Activated CD4-positive, alpha-beta T cell treated with anti-CD3 and anti-CD28 coated beads for 4 hours (primary cell): Measurements from ENCODE around the gene MINDY4.

Source experiments
- DNase-seq, 2 donors: peaks; one replicate each; pipeline ENCODE4 v3.0.0-alpha.2; 2020

The MINDY4 gene

DNA sequence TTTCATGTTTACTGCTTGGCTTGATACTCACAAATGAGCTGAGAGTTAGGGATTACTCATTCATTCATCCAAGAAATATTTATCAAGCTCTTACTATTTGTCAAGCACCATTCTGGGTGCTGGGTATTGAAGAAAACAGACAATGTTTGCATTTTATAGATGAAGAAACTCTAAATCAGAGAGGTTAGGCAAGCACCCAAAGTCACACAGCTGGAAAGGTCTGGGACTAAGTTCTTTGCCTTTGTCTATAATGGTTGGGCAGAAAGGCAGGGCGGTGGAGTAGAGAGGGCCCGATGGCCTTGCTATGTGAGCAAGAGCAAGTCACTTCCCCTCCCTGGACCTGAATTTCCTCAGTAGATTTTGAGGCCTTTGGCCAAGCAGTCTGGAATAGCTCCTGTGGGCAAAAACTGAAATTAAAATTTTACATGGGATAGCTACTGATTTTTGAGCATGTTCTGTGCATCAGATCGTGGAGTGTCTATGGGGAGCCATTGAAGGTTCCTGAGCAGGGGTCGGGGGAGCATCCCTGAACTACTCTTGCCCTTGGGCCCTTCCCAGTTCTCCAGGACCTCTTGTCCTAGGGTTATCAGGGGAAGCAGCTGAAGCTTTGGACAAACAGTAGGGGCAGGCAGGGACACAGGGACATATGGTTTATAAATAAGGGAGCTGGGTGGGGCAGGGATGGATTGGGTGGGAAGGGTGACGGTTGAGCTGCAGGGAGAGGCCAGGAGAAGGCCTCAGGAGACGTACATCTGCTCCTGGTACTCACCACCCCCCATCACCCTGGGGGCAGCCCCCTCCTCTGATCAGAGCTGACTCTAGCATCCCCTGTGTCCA lies 163.7 kb downstream of the MINDY4 start:
- DNase-seq = no peak

DNA sequence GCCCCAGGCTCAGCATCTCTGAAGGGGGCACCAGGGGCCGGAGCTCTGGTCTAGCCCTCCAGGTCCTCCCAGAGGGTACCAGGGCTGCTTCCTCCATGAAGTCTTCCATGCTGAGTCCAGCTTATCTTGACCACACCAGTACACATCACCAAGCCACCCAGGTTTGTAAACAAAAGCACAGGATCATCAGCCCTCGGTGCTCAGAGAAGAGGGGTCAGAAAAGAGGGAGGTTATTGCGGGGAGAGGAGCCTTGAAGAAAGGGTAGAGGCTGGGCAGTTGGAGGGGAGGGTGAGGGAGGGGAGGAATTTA lies 164.3 kb downstream of the MINDY4 start:
- DNase-seq = no peak

DNA sequence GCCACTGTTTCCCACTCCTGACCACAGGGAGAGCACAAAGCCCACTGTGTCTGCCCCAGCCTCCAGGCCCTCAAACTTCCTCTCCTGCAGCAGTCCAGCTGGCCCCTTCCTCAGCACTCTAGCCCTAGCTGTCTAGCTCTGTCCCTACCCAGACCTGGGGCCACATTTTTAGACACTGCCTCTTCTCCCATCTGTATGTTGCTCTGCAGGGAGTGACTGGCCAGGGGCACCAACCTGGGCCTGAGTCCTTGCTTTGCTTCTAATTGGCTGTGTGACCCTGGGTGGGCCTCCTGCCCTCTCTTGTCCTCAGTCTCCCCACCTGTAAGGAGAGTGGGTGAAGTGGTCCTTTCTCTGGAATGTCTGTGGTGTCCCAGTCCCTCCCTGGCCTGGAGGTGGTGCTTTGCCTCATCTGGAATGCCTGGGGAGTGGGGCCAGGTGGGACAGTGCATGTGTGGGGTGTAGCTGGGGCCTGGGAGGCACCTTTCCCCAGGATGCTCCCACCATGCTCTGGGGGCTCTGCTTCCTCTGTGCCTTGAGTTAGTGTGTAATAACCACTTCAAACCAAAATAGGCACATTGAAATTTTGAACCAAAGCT lies 165.5 kb downstream of the MINDY4 start:
- DNase-seq = no peak

DNA sequence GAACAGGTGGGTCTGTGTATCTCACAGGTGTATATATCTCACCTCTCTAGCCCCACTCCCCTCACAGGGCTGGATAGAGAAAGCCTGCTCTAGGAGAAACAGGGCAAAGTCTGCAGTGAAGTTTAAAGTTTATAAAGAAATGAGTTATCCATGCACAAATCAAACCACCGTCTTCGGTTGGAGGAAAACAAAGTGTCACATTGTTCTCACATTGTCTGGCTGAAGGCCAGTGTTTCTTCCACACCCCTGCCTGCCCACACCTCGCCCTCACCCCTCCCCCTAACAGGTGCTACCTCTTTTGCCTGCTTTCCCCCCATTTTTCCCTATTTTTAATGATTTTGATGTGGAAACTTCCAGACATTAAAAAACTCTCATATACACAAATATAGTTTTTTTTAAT lies 166.2 kb downstream of the MINDY4 start:
- no peak for DNase-seq

DNA sequence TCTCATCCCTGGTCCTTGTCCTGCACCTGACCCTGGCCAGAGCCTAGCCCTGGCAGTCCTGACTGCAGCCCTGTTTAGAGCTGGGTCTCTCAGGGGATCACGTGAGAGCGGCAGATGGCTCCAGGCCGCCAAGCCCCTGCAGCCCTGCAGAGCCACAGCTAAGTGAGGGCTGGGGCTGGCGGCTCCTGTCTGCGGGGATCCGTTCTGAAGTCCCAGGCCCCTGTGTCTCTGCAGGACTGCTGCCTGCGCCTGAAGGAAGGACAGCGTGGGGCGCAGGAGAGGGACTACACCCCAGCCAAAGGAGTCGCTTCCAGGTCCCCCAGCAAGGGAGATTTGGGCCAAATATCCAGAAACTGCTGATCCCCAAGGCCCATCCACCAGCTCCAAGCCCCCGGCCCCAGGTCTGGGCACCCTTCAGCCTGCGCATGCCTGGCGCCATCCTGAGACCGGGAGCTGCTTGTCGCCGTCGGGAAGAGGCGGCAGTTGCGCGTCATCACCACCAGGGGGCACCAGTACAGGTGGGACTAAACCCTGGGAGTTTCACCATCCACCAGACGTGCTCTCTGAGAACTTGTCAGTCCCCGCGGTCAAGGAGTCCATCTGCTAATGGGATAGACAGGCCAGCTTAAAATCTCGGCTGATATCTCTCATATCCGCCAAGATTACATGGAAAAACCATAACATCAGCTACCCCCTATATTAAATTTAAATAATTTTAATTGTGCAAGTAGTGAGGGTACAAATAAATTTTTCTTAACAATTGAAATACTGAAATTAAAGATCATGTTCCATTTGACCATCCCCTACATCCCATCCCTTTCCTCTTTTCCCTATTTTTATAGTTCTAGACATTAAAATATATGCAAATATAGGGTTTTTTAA lies 167.5 kb downstream of the MINDY4 start:
- peak; percentile 35 to 58 for DNase-seq

DNA sequence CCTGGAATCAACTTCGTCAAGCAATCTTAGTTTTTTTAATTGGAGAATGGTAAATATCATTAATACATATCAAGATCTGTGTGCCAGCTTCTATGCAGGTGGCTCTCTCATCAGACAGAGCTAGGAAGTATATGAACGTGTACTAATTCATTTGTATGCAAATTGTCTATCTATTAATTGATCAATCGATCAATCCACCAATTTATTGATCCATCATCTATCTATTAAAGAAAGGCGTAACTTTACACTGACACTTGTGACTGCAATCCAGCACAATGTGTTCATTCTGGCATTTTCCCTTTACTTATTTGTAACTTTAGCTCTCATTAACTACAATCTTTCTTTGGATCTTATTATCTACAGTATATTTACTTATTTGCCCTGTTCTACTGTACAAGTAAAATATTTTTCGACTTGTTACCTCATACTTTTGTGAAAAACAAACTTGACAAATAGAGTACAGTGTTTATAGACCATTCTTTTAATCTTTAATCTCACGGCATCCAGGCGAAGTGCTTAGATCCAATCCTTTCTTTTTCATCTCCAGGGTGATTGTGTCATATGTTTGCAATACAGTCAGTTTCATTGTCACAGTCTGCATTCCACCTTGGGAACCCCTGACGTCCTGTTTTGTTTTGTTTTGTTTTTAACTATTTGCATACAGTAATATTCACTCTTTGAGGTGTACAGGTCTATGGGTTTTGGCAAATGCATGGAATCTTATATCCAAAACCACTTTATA lies 170.5 kb downstream of the MINDY4 start:
- DNase-seq = no peak
